ENCODE results near the gene CRMP1. TPM values are rescaled to one million over a fixed set of nuclear protein-coding genes. Genes with fewer than 3 reads are reported as not detected.

The CRMP1 gene
- total RNA-seq, 4 donors from 2014 or later = 0.64 to 0.76 TPM; not detected in 2

- 83% methylated on average over 2 of the region's 18 CpGs for WGBS
- no peak overlapping the region for H3K4me3 ChIP-seq
- H3K4me1 ChIP-seq = no peaks in the 10 kb centered on the region
- H3K27ac ChIP-seq = no peak overlapping the region
- no peaks in the 10 kb centered on the region for H3K9me3 ChIP-seq
- peaks cover 42% of the 10 kb centered on the region for H3K36me3 ChIP-seq
- DNase-seq (ENCODE audit: low spot score in 2 of 2) = peak in 1 of 2 donors; percentile 54
- TF ChIP-seq CTCF (IDR thresholded peaks at IDR 0.05) = no peak
- no peak for TF ChIP-seq POLR2AphosphoS5 (IDR thresholded peaks at IDR 0.05)
- no peak for TF ChIP-seq EP300 (IDR thresholded peaks at IDR 0.05)
- TF ChIP-seq POLR2A (IDR thresholded peaks at IDR 0.05) = no peak
- H3K27me3 ChIP-seq = no peaks in the 10 kb centered on the region
Observed at GRCh38 chr4:5796976-5797375, 95.9 kb downstream of the CRMP1 start.

GRCh38 chr4:5795580-5795979, 97.3 kb downstream of the CRMP1 start:
- peaks cover 37% of the 10 kb centered on the region for H3K36me3 ChIP-seq
- H3K4me3 ChIP-seq = no peak overlapping the region
- H3K27ac ChIP-seq = no peak overlapping the region
- no peak for TF ChIP-seq CTCF (IDR thresholded peaks at IDR 0.05)
- no peak for TF ChIP-seq POLR2A (IDR thresholded peaks at IDR 0.05)
- H3K27me3 ChIP-seq = no peaks in the 10 kb centered on the region
- no peaks in the 10 kb centered on the region for H3K4me1 ChIP-seq
- 96% methylated on average over 5 of the region's 5 CpGs for WGBS
- H3K9me3 ChIP-seq = no peaks in the 10 kb centered on the region
- no peak for DNase-seq (ENCODE audit: low spot score in 2 of 2)

DNA sequence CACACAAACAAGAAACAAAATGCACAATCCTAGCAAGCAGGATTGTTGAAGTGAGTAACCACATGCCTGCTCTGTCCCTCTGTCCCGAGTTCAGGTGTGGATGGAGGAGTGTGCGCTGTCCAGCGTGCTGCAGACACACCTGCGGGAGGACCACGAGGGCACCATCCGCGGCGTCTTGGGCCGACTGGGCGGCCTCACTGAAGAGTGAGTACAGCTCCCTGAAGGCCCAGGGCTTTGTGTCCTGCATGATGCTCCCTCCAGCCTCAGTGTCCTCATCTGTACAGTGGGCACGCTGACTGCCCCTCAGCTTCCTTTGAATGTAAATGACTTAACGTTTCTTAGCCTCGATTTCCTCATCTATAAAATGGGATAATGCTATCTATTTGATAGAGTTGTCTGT, 99.4 kb downstream of the CRMP1 start:
- Histone ChIP-seq H3K4me1 (no peaks in the 10 kb centered on the region), H3K4me3 (no peak overlapping the region), H3K9me3 (no peaks in the 10 kb centered on the region), H3K36me3 (peaks cover 34% of the 10 kb centered on the region), H3K27me3 (no peaks in the 10 kb centered on the region), H3K27ac (no peak overlapping the region)
- TF ChIP-seq CTCF (IDR thresholded peaks at IDR 0.05) = no peak
- no peak for TF ChIP-seq POLR2A (IDR thresholded peaks at IDR 0.05)
- no peak for TF ChIP-seq EP300 (IDR thresholded peaks at IDR 0.05)
- no peak for TF ChIP-seq POLR2AphosphoS5 (IDR thresholded peaks at IDR 0.05)
- WGBS = 97% methylated on average over 13 of the region's 13 CpGs
- peak; percentile 25 to 53 for DNase-seq (ENCODE audit: low spot score in 2 of 2)

- peak in 1 of 2 donors; percentile 56 for DNase-seq (ENCODE audit: low spot score in 2 of 2)
- Histone ChIP-seq H3K36me3 (peaks cover 36% of the 10 kb centered on the region), H3K27me3 (no peaks in the 10 kb centered on the region), H3K27ac (no peak overlapping the region), H3K4me1 (no peaks in the 10 kb centered on the region), H3K4me3 (no peak overlapping the region), H3K9me3 (no peaks in the 10 kb centered on the region)
- no peak for TF ChIP-seq CTCF (IDR thresholded peaks at IDR 0.05)
- TF ChIP-seq POLR2AphosphoS5 (IDR thresholded peaks at IDR 0.05) = no peak
- TF ChIP-seq POLR2A (IDR thresholded peaks at IDR 0.05) = no peak
- no peak for TF ChIP-seq EP300 (IDR thresholded peaks at IDR 0.05)
- 82% methylated on average over 3 of the region's 3 CpGs for WGBS
Observed at GRCh38 chr4:5791654-5792053, 101.2 kb downstream of the CRMP1 start.

DNA sequence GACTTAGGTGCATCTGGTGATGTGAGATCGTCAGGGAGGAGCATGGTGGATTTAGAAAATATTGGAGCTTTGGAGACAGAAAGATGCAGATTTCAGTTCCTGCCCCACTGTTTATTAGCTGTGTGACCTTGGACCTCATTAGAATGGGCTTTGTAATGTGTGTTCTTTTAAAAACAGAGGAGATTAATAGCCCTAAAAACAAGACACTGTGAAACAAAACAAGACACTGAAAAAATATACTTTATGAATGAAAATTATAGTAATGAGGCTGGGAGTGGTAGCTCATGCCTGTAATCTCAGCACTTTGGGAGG, 102.4 kb downstream of the CRMP1 start:
- H3K36me3 ChIP-seq = peaks cover 30% of the 10 kb centered on the region
- 57% methylated on average over 1 of the region's 1 CpG for WGBS

More for the DNA sequence above, 102.4 kb downstream of the CRMP1 start:
- no peaks in the 10 kb centered on the region for H3K27me3 ChIP-seq
- no peak overlapping the region for H3K27ac ChIP-seq
- TF ChIP-seq POLR2AphosphoS5 (IDR thresholded peaks at IDR 0.05) (no peak), EP300 (IDR thresholded peaks at IDR 0.05) (no peak), POLR2A (IDR thresholded peaks at IDR 0.05) (no peak), CTCF (IDR thresholded peaks at IDR 0.05) (no peak)
- no peaks in the 10 kb centered on the region for H3K9me3 ChIP-seq
- no peak for DNase-seq (ENCODE audit: low spot score in 2 of 2)
- no peak overlapping the region for H3K4me3 ChIP-seq
- H3K4me1 ChIP-seq = no peaks in the 10 kb centered on the region
